Inflammatory macrophage treated with lipopolysaccharide for 4 hours (primary cell): ENCODE data around the gene AKNAD1.

Experiments
- DNase-seq: peaks from one replicate; pipeline ENCODE4 v3.0.0-alpha.2; 2020

The AKNAD1 gene

DNA sequence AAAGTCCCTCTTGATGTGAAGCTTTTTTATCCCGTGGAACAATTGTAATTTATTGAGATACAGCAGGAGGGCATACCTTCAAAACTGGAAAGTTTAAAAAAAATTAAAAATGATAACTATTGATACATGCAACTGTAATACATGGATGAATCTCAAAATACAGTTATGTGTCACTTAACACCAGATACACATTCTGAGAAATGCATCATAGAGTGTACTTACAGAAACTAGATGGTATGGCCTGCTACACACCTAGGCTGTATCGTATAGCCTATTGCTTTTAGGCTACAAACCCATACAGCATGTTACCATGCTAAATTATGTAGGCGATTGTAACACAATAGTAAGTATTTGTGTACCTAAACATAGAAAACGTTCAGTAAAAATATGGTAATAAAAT lies 7.1 kb upstream of the AKNAD1 start:
- no peak for DNase-seq

DNA sequence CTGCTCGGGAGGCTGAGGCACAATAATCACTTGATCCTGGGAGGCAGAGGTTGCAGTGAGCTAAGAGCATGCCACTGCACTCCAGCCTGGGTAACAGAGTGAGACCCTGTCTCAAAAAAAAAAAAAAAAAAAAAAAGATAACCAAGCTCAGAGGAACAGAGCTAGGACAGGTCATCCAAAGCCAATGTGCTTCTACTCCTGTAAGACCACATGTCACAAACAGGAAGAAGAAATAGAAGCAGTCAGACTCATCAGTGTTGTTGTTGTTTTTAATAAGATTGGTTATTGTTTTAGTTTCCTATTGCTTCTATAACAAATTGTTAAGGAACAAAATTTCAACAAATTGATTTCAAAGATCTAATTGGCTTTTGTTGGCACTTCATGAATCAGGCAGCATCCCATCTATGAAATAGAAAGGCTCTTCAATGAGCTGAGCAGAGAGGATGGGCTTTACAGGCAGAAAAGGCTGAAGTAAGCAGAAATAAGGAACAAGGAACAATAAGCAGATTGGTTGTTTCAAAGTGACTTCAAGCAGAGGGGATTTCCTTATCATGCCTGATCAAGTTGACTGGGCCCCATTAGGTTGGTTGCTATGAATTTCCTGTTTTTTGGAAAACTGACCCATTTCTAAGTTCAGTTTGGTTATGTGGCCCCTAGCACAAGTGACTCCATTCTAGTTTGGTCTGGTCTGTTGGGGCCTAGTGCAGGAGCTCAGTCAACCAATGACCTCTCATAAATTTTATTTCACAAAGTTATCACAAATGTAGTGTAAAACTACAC lies 6.0 kb upstream of the AKNAD1 start:
- peak; percentile 41 for DNase-seq

DNA sequence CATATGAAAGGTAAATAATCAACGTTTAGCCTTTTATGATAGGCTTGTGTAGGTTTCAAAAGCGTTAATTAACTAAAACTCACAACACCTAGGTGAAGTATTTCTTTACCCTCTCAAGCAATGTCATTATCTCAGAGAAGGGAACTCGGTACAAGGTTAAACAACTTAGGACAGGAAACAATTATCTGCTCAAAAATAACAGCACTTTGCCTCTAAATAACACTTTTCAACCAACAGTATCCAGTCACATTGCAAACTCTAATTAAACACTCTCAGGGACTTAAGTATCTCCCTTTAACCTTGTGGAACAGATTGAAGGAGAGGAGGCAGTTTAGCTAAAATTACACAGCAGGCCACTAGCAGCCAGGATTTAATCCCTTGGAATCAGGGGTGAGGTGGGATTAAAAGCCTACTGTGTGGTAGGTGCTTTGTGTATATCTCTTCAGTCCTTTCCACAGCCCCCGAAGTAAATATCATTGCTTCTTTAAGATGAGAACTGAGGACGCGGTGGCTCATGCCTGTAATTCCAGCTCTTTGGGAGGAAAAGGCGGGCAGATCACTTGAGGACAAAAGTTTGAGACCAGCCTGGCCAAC lies 5.2 kb upstream of the AKNAD1 start:
- DNase-seq: no peak

DNA sequence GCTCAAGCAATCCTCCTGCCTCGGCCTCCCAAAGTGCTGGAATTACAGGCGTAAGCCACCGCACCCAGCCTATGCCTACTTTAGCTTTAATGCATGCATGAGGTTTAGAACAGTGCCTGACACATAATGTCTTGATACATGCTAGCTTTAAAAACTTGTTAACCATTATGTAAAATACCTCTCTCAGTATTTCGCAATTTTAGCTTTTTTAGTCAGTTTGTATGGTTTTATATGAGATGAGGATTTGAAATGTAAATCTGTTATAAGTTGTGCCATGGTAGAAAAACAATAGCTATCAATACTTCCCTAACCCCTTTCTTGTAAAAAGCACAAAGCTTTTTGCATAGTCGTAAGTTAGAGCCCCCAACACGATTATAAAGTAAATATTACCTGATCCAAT lies 4.7 kb upstream of the AKNAD1 start:
- no peak for DNase-seq

DNA sequence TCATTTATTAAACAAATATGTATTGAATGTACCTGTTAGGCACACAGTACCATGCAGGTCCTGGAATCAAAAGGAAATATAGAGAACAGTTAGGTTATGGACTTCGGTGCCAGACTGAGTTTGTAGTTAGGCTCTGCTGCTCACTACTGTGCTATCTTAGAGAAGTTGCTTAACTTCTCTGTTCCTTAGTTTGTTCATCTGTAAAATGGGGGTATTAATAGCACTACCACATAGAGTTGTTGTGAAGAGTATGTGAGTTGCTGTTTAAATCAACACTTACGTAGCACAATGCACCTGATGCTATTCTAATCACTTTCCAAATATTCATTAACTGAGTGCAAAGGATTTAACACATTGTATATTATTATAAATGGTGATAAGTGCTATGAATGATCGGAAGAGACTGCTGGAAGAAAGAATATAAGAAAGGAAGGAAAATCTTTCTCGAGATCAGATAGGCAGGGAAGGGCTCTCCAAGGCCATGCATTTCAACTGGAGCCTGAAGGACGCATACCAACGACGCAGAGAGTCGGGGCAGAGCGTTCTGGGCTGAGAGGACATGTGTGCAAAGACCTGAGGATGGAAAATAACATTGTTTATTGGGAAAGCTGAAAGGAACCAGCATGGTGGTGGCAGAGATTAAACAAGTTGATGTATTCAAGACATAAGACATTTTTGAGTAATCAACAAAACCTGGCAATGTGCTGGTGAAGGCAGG lies 3.5 kb upstream of the AKNAD1 start:
- no peak for DNase-seq

DNA sequence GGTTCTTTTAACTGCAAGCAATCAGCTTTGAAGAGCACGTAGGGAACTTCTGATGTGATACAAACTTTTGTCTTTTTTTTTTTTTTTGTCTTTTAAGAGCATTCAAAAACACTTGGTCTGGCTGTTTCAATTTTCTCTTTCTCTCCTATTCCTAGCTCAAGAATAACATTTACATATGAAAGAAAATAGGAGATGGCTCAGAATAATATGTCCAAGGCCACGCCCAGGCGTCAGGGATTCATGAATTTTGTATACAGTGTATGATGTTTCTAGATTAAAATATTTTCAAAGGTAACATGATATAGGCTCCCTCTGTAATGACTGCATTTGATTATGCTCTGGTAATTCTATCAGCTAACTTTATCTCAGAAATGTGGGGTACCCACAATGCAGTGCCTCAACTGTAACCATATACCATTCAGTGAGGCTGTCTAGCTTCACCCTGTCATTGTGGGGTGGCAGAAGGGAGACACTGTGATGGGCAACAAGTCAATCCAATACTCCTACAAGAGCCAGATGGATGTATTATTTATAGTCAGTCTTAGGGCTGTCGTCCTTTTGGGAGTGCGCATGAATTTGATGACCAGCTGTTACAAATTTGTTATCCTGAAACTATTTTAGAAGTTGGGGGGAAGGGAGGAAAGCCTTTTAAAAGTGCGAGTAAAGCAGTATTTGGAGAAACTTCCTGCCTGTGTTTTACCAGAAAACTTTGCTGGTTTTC lies 1.5 kb upstream of the AKNAD1 start:
- DNase-seq: no peak

DNA sequence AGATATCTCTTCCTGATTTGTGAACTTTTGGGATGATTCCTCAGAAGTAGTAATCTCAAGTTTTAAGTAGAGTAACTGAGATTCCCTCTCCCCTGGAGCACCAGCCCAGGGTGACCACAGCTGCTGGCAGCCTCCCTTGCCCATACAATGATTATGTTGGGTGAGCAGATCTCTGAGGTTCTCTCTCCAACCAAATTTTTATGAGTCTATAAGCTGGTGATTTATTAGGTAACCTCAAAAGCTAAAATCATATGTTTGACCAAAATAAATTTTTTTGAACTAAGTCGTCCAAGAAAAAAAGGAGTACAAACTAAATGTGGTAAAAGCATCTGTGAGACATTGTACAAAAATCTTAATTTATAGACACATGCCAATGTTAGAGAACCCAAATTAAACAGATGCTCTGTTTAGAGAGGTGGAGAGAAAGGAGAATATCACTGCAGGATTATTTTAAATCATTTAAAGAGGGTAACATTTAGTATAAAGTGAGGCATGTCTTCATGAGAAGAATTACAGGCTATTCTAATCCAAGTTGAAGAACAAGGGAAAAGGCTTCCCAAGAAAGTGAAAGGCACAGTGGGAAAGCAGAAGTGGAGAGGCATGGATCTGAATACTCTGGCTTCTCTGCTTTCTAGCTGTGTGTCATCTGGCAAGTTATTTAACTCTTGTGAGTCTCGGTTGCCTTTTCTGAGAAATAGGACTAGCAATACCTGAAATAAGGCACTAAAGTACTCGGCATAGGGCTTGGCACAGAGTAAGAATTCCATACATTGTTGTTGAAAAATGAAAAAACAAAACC lies 2.5 kb downstream of the AKNAD1 start:
- no peak for DNase-seq

DNA sequence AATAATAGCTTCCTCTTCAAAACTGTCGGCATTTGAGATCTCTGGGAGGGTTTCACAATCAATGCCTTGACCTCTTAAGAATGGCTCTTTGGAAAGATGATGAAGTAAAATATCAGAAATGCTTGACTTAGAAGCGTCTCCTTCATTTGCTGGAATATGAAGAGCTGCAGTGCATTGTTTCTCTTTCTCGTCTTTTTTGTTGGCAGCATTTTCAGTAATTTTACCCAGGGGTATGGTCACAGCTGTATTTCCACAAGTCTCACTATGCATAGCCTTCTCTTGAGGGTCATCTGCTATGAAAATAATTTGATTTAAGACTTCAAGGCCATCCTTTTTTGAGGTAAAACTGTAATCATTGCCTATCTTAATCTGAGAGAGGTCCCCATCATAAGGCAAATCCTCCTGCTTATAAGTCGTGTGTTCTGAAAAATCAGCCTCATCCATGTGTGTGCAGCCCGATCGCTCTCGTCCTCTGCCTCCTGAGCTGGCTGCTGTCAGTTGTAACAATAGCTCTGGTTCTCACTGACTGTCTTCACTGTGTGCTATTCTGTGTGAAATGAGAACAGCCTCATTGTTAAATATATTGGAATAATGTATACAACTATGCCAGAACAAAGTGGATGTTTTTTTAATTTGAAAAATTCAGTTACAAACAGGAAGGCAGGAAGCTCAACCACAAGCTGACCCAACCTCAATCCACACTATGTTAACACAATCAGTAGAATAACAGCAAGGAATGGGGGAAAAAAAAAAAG lies 4.5 kb downstream of the AKNAD1 start:
- peak; percentile 37 for DNase-seq

DNA sequence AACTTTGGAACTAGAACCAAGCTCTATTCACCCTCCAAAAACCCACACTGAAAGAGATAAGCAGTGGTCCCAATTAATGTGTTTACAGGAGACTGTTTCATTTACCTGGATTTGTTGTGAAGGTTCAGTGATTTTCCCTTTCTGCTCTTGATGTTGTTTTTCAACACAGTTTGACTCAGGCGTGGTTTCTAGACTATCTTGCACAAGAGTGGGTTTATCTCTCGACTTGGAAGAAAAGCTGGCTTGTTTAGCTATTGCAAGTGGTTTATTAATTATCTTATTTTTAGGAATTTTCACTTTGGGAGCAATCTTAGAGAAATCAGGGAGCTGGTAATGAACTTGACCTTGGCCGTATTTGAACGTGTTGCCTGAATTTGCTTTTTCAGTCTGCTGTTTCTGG lies 5.3 kb downstream of the AKNAD1 start:
- DNase-seq: no peak

DNA sequence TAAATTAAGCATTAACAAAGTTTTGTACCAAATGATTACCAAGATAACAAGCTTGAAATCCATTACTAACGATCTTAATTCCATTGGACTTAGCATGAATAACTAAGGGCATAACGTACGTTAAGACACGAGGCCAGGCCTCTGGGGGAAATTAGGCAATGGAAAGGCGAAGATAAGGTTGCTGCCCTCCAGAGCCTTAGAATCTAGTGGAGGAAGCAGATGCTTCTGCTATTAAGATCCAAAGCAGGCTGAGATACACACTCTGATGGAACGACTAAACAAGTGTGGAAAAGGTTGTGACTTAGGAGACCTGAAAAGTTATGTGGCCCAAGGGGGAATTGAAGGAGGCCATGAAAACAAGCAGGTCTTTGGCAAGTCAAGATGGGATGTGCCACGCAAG lies 6.0 kb downstream of the AKNAD1 start:
- no peak for DNase-seq

DNA sequence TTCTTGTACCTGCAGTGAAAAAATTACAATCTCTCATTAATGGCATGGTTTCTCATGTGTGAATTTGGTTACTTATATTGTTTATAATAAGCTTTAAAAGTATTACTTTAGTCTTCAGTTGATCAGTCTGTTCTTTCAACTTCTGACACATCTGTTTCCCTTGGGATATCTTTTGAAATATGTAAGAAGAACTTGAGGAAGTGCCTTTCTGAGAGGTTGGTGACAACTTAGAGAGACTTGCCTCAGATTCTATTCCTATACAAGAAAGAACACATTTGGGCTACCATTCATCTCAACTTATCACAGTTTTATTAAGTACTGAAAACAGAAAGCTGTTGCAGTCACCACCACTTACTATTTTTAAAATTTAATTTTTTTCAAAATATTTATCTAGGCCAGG lies 8.1 kb downstream of the AKNAD1 start:
- no peak for DNase-seq

DNA sequence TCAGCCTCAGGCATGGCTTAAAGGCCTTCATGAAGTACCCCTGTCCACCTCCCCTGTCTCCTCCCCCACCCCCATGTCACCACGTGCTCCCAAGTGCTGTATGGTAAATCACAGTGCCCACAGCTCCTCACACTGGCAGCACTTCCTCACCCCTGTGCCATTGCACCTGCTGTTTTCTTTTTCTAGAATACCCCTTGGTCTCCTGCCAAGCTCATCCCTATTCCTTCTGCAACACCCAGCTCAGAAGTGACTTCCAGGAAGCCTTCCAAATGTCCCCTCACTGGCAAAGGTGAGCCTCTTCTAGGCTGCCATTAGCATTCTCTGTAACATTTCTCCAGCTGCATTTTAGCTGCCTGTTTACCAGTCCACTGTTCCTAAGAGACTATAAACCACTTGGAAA lies 9.4 kb downstream of the AKNAD1 start:
- DNase-seq: no peak

DNA sequence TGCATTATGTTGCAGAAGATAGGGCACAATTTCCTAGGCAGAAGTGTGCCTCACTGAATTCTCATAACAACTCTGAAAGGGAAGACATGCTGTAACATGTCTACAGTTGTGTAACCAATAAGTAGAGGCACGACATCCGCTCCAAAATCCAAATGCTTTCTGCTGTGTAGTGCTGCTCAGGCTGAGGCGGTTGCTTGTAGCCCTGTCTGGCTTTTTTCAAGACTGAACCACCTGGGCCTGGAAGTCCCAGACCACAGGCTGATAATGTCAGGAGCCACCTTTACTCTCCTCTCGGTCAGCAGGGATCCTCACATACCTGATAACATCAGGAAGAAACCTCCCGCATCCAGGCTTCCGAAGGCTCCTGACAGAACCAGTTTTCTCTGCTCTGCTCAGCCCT lies 10.9 kb downstream of the AKNAD1 start:
- no peak for DNase-seq

DNA sequence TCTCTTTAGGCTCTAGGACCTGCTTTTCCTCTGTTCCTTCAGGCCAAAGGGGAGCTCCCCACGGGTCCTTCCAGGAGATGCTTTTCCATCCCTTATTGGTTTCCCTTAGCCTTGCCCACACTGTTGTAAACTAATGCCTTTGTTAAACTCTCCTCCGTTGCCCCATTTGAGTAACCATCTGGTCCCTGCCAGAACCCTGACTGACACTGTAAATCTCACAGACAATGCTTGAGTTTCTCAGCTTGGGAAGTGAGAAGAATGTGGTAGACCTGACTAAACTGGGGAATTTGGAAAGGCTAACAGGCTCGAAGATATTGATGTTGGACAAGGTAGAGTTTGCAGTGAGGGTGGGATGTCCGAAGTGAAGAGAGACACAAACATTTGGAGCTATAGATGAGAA lies 11.4 kb downstream of the AKNAD1 start:
- DNase-seq: no peak

DNA sequence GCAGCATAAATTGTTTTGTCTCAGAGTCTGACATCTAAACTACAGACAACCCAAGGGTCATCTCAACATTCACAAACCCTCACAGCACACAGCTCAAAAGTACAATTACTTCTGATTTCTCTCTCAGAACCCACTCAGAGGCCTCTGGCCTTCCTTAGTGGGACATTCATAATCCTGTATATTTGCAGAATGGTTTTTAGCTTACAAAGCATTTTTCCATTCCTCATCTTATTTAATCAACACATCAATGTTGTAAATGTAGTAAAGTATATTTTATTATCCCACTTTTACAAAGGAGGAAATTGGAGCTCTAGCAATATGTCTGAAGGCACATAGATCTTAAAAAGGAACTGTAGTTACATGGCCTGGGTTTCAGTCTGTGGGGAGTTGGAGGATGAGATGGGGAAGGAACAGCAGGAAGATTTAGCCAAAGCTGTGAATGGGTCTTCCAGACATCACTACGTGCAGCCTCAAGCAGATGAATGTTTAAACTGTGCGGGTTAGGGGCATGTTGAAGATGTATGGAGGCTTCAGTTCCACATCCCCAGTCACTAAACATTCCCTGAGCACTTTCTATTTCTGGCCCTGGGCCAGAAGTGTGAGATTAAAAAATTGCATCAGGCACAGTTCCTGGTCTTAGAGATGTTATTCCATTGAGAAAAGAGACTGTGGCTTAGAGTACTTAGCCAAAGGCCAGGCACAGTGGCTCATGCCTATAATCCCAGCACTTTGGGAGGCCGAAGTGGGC lies 13.3 kb downstream of the AKNAD1 start:
- no peak for DNase-seq

DNA sequence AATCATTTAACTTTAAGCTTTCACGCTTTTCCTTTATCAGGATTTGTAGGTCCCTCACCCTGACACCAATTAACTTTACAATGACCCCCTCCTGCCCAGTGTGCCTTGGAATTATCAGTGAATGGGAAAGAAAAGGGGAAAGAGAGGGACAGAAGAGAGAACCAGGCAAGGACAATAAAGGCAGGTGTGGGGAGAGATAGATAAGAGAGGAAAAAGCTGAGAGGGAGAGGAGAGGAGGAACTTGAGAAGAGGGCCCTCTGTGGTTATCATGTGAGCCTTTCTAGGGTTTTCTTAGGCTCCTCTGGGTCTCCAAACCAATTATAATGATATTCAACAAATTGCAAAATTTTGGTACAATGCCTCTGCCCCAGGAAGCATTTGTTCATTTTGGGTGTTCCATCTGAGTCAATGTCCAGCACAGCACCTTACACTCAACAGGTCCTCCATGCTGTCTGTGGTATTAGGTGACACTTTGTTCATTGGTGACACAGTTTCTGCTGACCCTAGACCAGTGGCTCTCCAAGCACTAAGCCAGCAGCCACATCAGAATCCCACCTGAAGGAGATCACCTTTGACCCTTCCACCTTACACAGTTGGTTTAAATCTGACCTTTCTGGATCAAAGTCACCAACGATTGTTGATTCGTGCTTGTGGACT lies 14.2 kb downstream of the AKNAD1 start:
- DNase-seq: no peak

DNA sequence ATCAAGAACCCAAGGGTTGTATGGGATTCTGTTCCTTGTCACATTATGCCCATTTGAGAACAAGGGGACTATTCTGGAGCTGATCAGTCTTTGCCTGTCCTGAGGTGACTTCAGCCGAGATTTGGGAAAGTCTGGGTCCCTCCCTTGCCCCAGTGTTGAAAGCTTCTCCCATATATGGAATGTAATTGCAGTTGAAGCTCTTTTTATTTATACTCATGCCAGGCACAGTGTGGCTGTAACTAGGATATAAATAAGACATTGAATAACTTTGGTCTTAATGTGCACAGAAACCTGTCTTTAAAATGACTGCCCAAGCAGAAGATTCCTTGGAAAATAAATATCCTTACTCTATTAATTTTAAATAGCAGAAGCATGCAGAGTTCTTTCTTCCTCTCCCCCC lies 15.2 kb downstream of the AKNAD1 start:
- DNase-seq: no peak

DNA sequence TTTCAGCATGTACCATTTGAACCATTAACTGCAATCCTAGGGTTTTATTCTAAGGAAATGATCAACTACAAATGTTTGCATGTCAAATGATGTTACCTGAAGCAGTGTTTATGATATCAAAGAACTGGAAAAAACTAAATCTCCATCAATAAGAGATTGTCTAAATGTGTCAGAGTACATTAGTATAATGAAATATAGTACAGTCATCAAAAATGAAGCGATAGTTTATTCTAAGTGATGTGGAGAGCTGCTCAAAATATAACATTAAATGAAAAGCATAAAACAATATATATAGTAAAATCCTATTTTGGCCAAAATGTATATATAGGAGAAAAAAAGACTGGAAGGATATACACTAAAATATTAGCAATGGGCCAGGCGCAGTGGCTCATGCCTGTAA lies 24.0 kb downstream of the AKNAD1 start:
- DNase-seq: no peak

DNA sequence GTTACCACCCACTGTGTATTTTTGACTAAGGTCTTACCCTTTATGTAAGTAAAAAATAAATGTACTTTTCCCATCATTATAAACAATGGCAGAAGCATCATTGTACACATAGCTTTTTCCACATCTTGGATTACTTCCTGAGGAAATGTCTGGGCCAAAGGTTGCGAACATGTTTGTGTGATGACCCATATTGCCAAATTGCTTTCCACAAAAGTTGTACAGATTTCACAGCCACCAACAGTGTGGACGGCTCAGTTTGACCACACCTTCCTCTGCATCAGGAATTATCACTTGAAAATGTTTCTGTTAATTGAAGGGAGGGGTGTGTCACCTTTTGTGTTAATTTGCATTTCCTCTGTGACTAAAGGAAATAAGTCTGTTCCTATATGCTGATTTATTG lies 25.7 kb downstream of the AKNAD1 start:
- DNase-seq: no peak

DNA sequence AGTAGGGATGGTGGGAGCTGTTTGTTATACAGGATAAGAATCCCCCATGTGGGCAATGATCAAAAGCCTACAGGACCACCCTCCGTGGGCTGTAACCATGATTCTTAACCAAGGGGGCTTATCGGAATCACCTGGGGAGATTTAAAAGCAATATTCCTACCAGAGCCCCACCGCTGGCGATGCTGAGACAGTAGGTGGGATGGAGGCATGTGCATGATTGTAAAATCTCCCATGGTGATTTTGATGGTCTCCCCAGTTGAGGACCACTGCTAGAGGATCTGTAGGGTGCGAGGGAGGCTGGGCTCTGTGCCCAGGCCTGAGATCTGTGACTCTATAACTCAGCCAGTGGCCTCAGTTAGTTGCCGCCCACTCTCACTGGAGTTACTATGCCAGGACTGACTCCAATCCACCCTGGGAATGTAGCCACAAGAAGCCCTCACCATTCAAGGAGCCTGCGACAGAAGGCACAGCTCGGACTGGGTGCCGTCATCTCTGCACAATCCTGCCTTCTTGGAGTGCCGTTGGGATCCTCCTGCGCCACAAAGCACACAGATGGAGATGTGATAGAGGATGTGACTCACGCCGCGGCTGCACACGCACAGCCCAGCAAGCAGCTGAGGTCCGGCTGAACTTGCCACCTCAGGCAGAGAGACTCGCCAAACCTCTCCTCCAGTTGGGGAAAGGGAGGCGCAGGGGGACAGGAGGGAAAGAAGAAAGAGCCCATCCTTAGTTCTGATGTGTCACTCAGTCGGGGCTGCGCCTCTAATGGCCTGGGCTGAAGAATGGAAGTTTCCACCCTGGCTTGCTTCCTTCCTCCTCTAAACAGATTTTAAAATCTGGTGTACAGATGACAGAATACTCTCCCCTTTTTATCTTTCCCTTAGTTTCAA lies 26.5 kb downstream of the AKNAD1 start:
- DNase-seq: peak; percentile 11
